Measurements from ENCODE around the gene CLCF1.
"Not testable (repeated sequence)": the region's sequence is repeated elsewhere in the genome, so short reads cannot be mapped to it uniquely, and the experiment has no call there.

Gene CLCF1

DNA sequence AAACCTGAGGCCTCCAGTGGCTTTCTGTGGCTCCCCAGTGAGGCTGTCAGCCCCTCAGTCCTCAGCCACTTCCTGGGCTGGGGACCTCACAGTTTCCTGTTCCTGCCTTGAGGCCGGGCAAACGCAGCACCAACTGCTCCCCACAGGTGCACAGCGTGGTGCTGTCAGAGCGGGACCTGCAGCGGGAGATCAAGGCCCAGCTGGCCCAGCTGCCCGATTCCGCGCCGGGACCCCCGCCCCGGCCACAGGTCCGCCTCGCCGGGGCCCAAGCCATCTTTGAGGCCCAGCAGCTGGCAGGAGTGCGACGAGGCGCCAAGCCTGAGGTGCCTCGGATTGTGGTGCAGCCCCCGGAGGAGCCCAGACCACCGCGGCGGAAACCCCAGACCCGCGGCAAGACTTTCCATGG, 35.9 kb upstream of the CLCF1 start:
- no peak for FAIRE-seq
- no peak for DNase-seq (ENCODE audit: low spot score)

DNA sequence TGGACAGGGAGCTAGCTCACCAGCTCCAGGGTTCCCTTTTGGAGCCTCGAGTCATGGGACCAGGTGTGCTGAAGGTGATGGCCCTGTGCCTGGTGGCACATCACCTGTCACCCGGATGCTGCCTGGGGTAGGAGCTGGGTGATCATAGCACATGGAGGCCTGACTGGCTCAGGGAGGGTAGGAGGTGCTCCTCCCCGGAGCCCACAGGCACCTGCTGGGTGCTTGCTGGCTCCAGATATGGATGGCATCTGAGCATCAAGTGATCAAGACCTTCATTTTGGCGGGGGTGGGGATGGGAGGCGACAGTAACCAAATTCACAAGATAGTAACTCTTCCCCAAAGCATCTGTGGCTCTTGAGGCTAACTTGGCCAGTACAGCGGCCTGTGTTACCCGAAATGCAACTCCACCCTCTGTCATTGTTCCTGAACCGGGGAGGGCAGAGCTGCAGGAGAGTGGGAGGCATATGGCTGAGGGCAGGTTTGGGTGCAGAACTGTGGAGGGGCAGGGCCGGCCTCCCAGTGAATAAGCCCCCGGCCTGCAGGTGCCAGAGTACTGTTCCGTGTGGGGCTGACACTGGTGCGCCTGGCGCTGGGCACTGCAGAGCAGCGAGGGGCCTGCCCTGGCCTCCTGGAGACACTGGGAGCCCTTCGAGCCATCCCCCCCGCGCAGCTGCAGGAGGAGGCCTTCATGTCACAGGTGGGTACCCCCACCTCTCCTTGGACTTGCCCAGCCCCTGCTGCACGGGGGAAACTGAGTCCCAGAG, 35.2 kb upstream of the CLCF1 start:
- no peak for FAIRE-seq
- DNase-seq (ENCODE audit: low spot score), result no peak

DNA sequence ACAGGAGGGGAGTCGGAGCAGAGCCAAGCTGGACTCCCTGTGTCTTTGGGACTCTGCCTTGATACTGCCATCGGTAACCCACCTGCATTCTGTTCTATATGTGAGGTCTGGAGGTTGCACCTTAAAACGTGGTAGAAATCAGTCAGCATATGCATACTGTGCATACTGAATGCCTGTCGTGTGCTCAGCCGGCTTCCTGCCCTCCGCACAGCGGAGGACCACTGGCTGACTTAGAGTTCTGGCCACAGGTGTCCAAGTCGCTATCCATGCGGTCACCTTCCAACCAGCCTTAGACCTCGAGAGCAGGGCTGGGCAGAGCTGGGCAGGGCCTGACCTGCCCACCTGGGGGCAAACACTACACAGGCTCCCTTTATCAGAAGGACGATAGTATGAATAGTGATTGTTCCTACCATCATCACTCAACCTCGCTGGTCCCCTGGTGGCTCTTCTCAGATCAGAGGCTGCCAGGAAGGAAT, 34.3 kb upstream of the CLCF1 start:
- FAIRE-seq, result no peak
- DNase-seq (ENCODE audit: low spot score), result no peak

DNA sequence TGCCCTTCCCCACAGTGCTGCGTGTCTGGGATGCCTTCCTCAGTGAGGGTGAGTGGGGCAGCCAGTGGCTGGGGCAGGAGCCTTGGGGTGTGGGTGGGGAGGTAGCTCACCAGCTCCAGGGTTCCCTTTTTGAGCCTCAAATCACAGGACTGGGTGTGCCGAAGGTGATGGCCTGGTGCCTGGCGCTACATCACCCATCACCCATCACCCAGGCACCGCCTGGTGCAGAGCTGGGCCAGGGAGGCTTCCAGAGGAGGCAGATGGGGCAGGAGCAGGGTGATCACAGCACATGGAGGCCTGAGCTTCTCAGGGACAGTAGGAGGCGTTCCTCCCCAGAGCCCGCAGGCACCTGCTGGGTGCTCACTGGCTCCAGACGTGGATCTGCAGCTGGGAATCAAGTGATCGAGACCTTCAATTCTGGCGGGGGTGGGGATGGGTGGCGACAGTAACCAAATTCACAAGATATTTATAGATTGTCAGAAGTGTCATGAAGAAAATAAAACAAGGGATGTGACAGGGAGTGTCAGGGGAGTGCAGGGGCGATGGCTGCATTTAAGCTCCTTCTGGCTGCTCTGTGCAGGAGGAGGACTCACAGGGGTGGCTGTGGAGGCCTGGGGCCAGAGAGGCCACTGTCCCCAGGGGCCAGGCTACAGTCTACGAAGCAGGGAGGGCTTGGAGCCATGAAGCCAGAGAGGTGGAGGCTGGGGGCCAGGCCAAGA, 33.7 kb upstream of the CLCF1 start:
- FAIRE-seq (no peak), DNase-seq (ENCODE audit: low spot score) (no peak)

DNA sequence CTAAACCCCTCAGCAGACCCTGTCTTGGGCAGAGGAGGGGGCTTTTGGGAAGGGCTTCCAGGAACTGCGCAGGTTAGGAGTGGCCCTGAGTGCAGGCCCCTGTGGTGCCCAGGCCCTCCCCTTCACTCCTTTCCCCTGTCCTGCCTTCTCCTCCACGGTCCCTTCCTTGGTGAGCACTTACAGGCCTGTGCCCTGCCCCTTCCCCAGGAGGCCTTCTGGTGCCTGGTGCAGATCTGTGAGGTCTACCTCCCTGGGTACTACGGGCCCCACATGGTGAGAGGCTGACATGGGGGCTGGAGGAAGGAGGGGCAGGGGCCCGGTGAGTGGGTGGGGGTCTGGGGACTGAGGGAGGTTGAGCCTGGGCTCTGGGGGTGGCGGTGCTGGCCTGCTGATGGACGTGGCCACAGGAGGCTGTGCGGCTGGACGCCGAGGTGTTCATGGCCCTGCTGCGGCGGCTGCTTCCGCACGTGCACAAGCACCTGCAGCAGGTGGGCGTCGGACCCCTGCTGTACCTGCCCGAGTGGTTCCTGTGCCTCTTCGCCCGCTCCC, 33.1 kb upstream of the CLCF1 start:
- FAIRE-seq (no peak), DNase-seq (ENCODE audit: low spot score) (no peak)

DNA sequence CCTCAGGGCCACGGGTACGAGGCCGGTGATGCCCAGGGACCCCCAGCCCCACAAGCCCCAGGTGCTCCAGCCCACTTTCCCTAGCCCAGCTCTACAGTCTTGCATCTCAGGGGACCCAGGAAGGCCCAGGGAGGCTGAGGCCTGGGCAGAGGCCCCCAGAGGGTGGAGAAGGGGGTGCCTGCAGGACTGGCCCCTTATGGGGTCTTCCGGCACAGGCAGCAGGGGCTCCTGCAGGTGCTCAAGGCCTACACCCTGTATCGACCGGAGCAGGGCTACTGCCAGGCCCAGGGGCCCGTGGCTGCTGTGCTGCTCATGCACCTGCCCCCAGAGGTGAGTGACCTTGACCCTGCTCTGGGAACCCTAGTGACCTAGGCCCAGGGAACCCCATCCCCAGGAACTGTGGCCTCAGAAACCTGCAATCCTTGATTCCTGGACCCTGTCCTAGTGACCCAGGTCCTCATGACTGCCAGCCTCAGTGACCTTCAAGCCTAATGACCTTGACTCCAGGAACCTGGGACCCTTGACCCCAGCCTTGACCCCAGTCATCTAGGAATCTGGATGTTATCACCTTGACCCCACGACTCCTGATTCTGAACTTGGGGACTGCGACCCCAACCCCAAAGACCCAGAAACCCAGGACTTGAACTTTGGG, 32.4 kb upstream of the CLCF1 start:
- no peak for FAIRE-seq
- DNase-seq (ENCODE audit: low spot score), result no peak

DNA sequence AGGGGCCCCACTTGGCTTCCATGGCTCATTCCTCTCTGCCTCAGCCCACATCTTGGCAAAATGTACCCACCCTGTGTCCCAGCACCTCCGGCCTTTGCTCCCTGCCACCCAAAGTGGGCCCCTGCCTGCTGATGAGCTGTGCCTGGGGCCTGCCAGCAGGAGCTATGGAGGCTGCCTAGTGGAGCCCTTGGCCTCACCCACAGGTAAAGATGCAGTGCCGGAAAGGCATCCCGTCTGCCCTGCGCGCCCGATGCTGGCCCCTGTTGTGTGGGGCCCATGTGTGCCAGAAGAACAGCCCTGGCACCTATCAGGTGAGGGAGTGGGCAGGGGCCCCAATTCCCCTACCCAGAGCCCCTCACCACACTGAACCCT, 31.8 kb upstream of the CLCF1 start:
- no peak for DNase-seq (ENCODE audit: low spot score)
- no peak for FAIRE-seq

DNA sequence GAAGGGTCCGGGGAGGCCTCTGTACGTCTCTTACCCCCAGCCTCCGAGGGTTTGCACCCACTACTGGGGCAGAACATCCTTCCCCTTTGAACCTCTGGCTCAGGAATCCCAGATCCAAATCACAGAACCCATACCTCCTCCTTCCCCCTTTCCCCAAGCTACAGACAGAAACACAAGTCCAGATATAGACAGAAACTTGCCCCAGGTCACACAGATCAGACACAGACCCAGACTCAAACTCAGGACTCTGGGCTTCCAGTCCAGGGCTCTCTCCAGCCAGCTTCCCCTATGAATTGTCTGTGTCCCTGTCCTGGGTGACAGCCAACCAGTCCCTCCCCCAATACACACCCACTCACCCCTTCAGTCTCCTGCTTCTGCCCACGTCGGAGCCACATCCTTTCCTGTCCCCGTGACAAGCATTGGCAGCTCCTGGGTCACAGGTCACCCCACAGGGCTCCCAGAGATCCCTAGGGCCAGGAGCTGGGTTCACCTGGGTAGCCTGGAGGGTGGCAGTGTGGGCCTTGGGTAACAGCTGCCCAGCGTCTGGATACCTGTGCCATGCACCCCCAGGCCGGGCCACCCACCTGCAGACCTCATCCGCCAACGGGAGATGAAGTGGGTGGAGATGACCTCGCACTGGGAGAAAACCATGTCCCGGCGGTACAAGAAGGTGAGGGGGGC, 31.3 kb upstream of the CLCF1 start:
- no peak for DNase-seq (ENCODE audit: low spot score)
- FAIRE-seq, result no peak

DNA sequence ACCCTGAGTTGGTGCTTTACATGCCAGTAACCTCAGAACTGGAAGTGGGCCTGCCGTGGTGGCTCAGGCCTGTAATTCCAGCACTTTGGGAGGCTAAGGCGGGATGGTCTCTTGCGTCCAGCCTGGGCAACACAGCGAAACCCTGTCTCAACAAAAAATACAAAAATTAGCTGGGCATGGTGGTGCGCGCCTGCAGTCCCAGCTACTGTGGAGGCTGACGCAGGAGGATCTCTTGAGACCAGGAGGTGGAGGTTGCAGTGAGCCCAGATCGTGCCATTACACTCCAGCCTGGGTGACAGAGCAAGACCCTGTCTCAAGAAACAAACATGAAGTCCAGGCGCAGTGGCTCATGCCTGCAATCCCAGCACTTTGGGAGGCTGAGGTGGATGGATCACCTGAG, 29.7 kb upstream of the CLCF1 start:
- DNase-seq (ENCODE audit: low spot score); FAIRE-seq: not testable (repeated sequence)

DNA sequence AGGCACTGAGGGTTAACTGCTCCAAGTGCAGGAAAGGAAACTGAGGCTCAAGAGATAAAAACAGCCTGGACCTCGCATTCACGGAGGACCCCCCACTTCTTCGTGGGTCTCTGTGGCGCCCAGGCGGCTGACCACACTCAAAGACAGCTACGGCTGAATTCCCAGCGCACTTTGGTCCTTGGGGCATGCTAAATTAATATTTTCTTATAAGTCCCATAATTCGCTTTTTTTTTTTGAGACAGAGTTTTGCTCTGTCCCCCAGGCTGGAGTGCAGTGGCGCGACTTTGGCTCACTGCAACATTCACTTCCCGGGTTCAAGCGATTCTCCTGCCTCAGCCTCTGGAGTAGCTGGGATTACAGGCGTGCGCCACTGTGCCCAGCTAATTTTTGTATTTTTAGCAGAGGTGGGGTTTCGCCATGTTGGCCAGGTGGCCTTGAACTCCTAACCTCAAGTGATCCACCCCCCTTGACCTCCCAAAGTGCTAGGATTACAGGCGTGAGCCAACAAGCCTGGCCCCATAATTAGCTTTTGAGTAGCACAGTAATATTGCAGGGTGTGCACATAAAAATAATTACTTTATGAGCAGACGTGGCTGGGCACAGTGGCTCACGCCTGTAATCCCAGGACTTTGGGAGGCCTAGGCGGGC, 28.9 kb upstream of the CLCF1 start:
- not testable (repeated sequence) for FAIRE-seq; DNase-seq (ENCODE audit: low spot score)

DNA sequence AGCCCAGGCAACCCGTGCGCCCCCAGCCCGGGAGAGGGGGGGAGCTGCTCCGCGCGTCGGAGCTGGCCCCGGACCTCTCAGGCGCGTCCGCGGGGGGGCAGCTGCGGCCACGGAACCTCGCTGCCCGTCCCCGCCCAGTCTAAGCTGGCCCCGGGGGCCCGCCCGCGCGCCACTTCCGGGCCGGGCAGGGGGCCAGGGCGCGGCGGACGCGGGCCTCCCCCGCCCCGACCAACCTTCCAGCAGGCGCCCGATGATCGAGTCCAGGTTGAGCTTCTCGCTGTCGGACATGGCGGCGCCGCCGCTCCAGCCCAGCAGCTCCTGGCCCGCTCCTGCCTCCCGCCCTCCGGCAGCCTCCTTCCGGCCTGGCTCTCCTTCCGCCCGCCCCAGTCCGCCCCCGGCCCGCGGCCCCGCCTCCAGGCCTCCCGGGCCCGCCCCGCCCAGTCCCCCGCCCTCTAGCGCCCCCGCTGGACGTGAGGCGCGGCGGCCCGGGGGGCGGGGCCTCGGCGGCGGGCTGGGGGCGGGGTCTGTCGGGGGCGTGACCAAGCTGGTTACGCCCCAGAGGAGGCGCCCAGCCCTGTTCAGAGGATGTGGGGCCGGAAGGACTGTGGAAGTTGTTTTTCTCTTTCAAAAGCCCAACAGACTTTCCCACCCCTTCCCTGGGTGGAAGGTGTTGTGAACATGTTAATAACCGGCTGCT, 28.2 kb upstream of the CLCF1 start, which contains the start of gene PPP1CA:
PPP1CA (minus strand) TSS at position 364 of the 697 bp plus-strand sequence; CDS start at position 288, 76 bp downstream.
- peak; percentile 67 for DNase-seq (ENCODE audit: low spot score)
- FAIRE-seq, result no peak

DNA sequence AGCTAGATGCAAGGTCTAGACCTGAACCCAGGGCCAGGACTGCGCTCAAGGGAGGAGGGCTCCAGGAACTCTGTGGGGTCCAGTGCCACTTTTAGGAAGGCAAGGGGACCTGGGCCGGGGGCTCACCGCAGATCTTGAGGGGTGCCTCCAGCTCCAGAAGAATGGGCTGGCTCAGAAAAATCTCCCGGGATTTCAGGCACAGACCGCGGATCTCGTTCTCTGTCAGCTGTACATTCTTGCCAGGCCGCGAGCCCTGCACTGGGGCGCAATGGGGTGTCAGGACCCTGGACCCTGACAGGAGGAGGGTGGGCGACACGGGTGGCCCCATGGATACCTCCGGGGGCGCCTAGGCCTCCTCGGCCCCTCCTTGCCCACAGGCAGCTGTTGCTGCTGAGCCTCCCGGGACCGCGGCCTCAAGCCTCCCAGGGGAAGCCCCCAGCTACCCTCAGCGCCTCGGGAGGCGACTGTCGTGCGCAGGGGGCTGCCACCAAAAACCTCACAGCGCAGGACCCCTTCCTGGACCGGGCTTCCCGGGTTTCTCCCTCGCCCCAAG, 27.6 kb upstream of the CLCF1 start:
- DNase-seq (ENCODE audit: low spot score) (no peak), FAIRE-seq (no peak)

DNA sequence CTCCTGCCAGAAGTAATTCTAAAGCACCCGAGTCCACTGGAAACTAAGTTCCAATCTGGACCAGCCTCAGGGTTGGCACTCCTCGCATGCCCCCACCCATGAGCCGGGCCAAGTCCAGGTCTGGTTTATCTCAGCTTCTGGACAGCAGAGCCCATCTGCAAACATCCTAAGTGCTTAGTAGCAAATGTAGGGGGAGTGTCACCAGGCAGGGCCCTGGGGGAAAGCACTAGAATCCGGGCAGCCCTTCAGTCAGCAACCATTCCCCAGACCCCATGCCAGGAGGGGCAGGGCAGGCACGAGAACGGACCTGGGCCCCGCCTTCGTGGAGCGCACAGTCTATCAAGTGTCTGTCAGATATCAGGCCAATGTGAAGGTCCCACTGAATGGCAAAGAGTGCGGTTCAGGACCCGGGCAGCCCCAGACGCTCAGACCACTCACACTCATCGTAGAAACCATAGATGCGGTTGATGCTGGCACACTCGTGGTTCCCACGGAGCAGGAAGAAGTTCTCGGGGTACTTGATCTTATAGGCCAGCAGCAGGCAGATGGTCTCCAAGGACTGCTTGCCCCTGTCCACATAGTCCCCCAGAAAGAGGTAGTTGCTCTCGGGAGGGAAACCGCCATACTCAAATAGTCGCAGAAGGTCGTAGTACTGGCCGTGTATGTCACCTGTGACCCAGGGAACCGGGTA, 27.0 kb upstream of the CLCF1 start:
- FAIRE-seq (no peak), DNase-seq (ENCODE audit: low spot score) (no peak)

DNA sequence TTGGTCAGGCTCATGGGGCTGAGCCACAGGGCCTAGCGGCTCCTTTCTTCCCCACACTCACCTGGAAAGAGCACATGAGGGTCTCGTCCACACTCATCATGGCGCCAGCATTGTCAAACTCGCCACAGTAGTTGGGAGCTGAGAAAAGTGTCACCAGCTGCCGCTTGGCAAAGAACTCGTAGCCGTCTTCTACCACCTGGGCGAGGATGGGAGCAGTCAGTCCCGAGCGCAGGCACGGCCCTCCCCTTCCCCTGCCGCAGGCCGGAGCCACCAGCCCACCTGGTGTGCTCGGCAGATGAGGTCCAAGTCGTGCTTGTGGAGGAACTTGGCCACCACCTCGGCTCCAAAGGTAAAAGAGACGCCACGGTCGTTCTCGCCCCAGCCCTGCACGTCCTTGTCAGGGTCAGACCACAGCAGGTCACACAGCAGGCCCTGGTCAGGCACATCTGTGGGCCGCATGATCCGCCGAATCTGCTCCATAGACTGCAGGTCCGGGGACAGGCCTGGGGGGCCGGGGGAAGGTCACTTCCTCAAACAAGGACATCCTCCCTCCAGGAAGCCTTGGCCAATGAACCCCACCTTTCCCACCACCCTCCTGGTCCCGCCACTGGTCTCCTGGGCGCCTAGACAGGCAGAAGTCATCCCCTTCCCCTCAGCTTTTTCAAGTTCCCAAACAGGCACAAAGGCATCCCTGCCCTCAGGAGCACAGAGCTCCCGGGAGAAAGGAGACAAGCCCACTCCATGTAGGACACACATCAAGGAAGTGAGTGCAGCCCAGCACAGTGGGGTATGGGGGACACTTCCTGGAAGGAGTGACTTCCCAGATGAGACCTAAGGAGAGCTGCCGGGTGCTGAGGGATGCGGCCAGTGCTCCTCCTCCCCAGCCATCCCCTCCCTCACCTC, 25.5 kb upstream of the CLCF1 start:
- FAIRE-seq (no peak), DNase-seq (ENCODE audit: low spot score) (no peak)

DNA sequence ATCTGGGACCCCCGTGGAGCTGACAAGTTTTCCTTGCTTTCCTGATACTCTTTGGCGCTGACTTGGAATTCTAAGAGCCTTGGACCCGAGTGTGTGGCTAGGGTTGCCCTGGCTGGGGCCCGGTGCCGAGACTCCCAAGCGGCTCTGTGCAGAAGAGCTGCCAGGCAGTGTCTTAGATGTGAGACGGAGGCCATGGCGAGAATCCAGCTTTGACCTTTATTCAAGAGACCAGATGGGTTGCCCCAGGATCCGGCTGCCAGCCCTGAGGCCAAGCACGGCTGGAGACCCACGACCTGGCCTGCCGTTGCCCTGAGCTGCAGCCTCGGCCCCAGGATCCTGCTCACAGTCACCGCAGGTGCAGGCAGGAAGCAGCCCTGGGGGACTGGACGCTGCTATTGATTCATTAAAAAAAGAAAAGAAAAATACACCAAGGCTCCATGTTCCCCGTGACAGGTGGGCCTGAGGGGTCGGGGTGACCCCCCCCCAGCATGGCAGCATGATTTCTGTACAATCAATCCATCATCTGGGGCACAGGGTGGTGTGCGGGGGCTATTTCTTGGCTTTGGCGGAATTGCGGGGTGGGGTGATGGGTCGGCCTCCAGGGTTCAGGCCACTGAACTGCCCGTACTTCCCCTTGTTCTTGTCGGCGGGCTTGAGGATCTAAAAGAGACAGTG, 24.7 kb upstream of the CLCF1 start:
- FAIRE-seq, result no peak
- no peak for DNase-seq (ENCODE audit: low spot score)

DNA sequence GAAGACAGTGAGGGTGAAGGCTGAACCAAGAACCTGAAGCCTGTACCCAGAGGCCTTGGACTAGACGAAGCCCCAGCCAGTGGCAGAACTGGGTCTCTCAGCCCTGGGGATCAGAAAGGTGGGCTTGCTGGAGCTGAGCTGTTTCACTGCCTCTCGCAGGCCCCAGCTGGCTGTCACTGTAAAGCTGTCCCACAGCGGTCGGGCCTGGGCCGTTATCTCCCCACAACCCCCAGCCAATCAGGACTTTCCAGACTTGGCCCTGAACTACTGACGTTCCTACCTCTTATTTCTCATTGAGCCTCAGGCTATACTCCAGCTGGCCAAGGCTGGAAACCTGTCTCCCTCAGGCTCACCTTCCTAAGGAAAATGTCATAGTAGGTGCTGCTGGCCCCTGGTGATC, 24.1 kb upstream of the CLCF1 start:
- FAIRE-seq (no peak), DNase-seq (ENCODE audit: low spot score) (no peak)

DNA sequence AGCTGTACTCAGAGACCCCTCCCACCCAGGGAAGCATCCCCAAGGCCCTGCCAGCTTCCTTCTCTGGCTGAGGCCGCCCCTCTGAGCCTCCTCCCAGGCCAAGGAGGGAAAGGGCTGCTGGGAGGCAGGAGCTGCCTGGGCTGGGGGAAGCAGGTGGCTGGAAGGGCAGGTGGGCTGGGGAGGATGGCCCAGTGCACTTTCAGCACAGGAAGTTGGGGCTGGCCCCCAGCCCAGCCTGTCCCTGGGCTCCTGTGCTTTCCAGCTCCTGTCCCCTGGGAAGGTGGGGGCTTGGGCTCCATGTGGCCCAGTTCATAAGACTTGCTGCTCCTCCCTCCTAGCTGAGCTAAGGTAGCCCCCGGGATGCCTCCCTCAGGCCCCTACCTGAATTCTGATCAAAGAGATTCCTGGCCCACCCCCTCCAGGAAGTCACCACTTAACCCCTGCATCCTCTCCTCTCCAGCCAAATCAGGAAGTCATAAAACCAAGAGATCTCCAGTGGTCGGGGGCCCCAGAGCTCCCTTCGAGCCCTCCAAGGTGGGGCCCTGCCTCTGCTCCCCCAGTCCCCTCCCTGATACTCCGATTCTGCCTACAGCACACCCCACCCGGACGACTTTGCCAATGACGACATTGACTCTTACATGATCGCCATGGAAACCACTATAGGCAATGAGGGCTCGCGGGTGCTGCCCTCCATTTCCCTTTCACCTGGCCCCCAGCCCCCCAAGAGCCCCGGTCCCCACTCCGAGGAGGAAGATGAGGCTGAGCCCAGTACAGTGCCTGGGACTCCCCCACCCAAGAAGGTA, 23.4 kb upstream of the CLCF1 start:
- FAIRE-seq, result no peak
- DNase-seq (ENCODE audit: low spot score), result no peak

All from RCC 7860 (cell line).